CD4-positive, alpha-beta T cell treated with Interferon gamma for 1 hour (primary cell): ENCODE results near the gene PPP1R15A.
"Not testable (repeated sequence)": the region's sequence is repeated elsewhere in the genome, so short reads cannot be mapped to it uniquely, and the experiment has no call there.

Experiments
- DNase-seq: peaks from one replicate; pipeline ENCODE4 v3.0.0-alpha.2; 2020

The PPP1R15A gene

GRCh38 chr19:48881741-48882657 is 9.8 kb downstream of the PPP1R15A start:
- DNase-seq = peak; percentile 40

GRCh38 chr19:48883726-48884125 is 11.5 kb downstream of the PPP1R15A start:
- DNase-seq = no peak

GRCh38 chr19:48887861-48888612 is 15.8 kb downstream of the PPP1R15A start:
- no peak for DNase-seq

- DNase-seq = not testable (repeated sequence)
Observed at GRCh38 chr19:48889496-48889895, 17.3 kb downstream of the PPP1R15A start.

- no peak for DNase-seq
Observed at GRCh38 chr19:48890551-48890950, 18.3 kb downstream of the PPP1R15A start.

GRCh38 chr19:48895226-48895625 is 23.0 kb downstream of the PPP1R15A start:
- DNase-seq = no peak

- DNase-seq = peak; percentile 65
Observed at GRCh38 chr19:48896191-48896720, 24.0 kb downstream of the PPP1R15A start.

GRCh38 chr19:48897181-48897580 is 25.0 kb downstream of the PPP1R15A start:
- no peak for DNase-seq

- DNase-seq = not testable (repeated sequence)
Observed at GRCh38 chr19:48899386-48899749, 27.1 kb downstream of the PPP1R15A start.

GRCh38 chr19:48899781-48900476 is 27.7 kb downstream of the PPP1R15A start, which contains the start of gene NUCB1:
Gene NUCB1, plus strand, starts transcription at chr19:48900312. Its CDS starts 485 bp downstream, at chr19:48900797.
- peak; percentile 98 for DNase-seq

- DNase-seq = no peak
Observed at GRCh38 chr19:48900477-48901406, 28.5 kb downstream of the PPP1R15A start.

- not testable (repeated sequence) for DNase-seq
Observed at GRCh38 chr19:48902291-48902690, 30.1 kb downstream of the PPP1R15A start.

GRCh38 chr19:48903788-48904187 is 31.6 kb downstream of the PPP1R15A start:
- DNase-seq = not testable (repeated sequence)

GRCh38 chr19:48905664-48906063 is 33.4 kb downstream of the PPP1R15A start:
- no peak for DNase-seq

- no peak for DNase-seq
Observed at GRCh38 chr19:48906324-48906723, 34.1 kb downstream of the PPP1R15A start.

GRCh38 chr19:48907671-48908070 is 35.5 kb downstream of the PPP1R15A start:
- no peak for DNase-seq

GRCh38 chr19:48909424-48910077 is 37.3 kb downstream of the PPP1R15A start:
- DNase-seq = not testable (repeated sequence)

- no peak for DNase-seq
Observed at GRCh38 chr19:48910803-48911202, 38.6 kb downstream of the PPP1R15A start.

GRCh38 chr19:48913114-48913889 is 41.1 kb downstream of the PPP1R15A start:
- no peak for DNase-seq

GRCh38 chr19:48914181-48914580 is 42.0 kb downstream of the PPP1R15A start:
- no peak for DNase-seq
